ENCODE data around the gene IKZF2. TPM values are rescaled to one million over a fixed set of nuclear protein-coding genes. Genes with fewer than 3 reads are reported as not detected.

Gene IKZF2
- total and polyA plus RNA-seq, 9 of the 15 experiments (the other 6 are each of a cell fraction or from before 2014, with no cell fraction given): 0.04 to 0.54 (median 0.22) TPM

- intact Hi-C loops (cut with micrococcal nuclease): no loop called here
Observed at GRCh38 chr2:212977152-212977551, 174.3 kb downstream of the IKZF2 start.

More at GRCh38 chr2:212977152-212977551, 174.3 kb downstream of the IKZF2 start:
- Histone ChIP-seq H4K20me1 (replicated peaks; ENCODE audit: control insufficient read depth, insufficient read depth, low read length) (no peaks in the 10 kb centered on the region), H3K36me3 (ENCODE audit: control insufficient read depth, insufficient read depth, low read length) (no peaks in the 10 kb centered on the region), H3K9me3 (replicated peaks; ENCODE audit: control insufficient read depth, insufficient read depth, low read depth, low read length) (no peaks in the 10 kb centered on the region), H3K4me2 (ENCODE audit: insufficient read depth, low read length) (no peak overlapping the region), H2AFZ (ENCODE audit: low read depth, low read length) (no peak overlapping the region), H3K27me3 (ENCODE audit: control insufficient read depth in 2 of 2, insufficient read depth in 2 of 2, low read length in 2 of 2) (no peaks in the 10 kb centered on the region), H3K4me1 (replicated peaks in 1 of 2; ENCODE audit: control insufficient read depth in 2 of 2, insufficient read depth in 2 of 2, low read length in 2 of 2) (no peaks in the 10 kb centered on the region), H3K9me1 (ENCODE audit: control insufficient read depth, insufficient read depth, low read length) (no peaks in the 10 kb centered on the region), H3K27ac (ENCODE audit: extremely low read depth, low read depth, low read length) (no peak overlapping the region), H3K79me2 (ENCODE audit: control insufficient read depth, insufficient read depth, low read length) (no peaks in the 10 kb centered on the region), H3K9ac (ENCODE audit: insufficient read depth in 1 of 2, low read depth in 2 of 2, low read length in 2 of 2) (no peak overlapping the region), H3K4me3 (no peak overlapping the region)
- ATAC-seq (no peak), DNase-seq (ENCODE audit: extremely low read depth in 1 of 4, low spot score in 3 of 4) (no peak), FAIRE-seq (no peak)
- 0% methylated on average over 2 of the region's 2 CpGs for WGBS (ENCODE audit: insufficient coverage, low coverage, missing lambda C conversion rate)
- no TSS peak for BruUV-seq (replicated peaks)
- TF ChIP-seq PRMT5 (CRISPR knock-in tag; IDR thresholded peaks at IDR 0.05): no peak
- TF ChIP-seq HBP1 (CRISPR knock-in tag; IDR thresholded peaks at IDR 0.05): no peak
- TF ChIP-seq NCOA1 (IDR thresholded peaks at IDR 0.05; ENCODE audit: low read depth): no peak
- no peak for TF ChIP-seq MEF2D (tag; conservative IDR thresholded peaks at IDR 0.05; ENCODE audit: low read depth)
- TF ChIP-seq FOXA1 (IDR thresholded peaks at IDR 0.05; ENCODE audit: borderline replicate concordance): no peak
- TF ChIP-seq CTCFL (IDR thresholded peaks at IDR 0.05; ENCODE audit: borderline replicate concordance, insufficient read depth, low read depth, low read length, poor library complexity, severe bottlenecking): no peak
- no peak for TF ChIP-seq ETS1 (conservative IDR thresholded peaks at IDR 0.05; ENCODE audit: control insufficient read depth, low read depth, low read length)
- TF ChIP-seq HEY1 (CRISPR knock-in tag; IDR thresholded peaks at IDR 0.05; ENCODE audit: borderline replicate concordance): no peak
- TF ChIP-seq GTF2A2 (tag; IDR thresholded peaks at IDR 0.05): no peak
- TF ChIP-seq PHB (CRISPR knock-in tag; IDR thresholded peaks at IDR 0.05): no peak
- no peak for TF ChIP-seq SOX6 (IDR thresholded peaks at IDR 0.05)
- POLR2A ChIA-PET: no interaction called here
- in situ Hi-C loops (cut with MboI): no loop called here
- CTCF ChIA-PET (ENCODE audit: low intra/inter-chr PET ratio): no interaction called here
